Measurements from ENCODE around the gene FSHR.

FSHR gene

DNA sequence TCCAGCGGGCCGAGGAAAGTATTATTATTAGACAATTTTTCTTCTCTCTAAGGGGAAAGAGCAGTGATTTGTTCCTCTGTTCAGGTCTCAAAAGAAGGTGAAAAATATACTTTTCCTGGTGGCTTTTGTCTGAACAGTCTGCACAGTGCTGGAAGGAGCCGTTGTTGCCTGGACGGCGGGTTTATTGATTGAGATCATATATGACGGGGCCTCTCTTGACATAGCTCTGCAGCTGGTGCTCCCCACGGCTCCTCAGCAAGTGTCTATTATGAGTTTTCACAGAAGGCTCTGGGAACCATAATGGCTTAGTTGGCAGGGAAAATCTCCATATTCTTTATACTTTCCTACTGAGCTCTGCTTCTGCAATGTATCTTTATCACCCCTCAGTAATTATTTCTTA is 42.9 kb downstream of the FSHR start:
- no peak for DNase-seq (ENCODE audit: low read depth)

DNA sequence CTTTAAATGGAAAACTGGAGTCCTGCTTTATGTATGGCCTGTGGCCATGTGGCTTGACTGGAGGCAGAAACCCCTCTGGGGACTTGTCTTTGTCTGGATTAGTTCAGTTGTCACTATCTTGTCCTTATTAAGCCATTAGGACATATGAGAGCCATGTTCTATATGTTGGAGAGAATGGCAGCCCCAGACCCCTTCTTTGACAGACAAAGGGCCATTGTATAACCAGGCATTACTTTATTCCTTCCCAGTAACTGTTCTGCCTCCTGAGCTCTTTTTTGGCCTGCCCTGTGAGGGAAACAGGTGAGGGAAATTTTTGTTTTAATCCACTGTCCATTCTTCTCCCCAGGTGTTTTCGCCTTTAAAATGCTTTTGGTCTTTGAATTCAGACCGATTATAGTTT is 43.3 kb downstream of the FSHR start:
- no peak for DNase-seq (ENCODE audit: low read depth)

DNA sequence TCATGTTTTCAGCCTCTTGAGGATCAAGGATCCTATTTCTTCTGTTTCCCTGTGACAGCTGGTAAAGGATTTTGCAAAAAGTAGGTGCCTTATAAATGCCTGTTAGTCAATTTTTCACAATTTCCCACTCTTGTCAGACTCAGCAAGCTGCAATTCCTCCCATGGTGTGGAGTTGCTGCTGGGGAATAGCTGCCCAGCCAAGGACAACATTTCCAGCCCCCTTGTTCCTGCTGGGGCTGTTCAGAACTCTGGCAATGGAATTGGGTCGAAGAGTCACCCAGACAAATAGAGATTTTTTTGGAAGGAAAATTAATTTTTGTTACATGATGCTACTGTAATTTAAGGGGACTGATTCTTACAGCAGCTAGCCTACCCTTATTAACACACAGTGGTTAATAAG is 43.7 kb downstream of the FSHR start:
- no peak for DNase-seq (ENCODE audit: low read depth)

DNA sequence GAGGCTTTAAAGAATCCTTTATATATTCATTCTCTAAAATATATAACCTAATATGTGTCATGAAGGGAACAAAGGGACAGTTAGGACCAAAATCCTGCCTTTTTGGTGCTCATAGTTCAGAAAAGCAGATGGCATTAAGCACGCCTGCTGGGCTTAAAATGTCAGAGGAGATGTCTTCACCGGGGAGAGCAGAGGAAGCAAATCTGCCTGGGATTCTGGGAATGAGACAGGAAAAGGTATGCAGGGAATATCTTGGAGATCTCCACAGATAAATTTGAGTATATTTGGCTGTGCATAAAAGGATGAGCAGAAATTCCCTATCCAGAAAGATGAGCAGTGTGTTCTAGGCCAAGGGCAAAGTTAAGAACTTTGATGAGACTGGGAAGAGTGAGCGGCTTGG is 45.5 kb downstream of the FSHR start:
- no peak for DNase-seq (ENCODE audit: low read depth)

DNA sequence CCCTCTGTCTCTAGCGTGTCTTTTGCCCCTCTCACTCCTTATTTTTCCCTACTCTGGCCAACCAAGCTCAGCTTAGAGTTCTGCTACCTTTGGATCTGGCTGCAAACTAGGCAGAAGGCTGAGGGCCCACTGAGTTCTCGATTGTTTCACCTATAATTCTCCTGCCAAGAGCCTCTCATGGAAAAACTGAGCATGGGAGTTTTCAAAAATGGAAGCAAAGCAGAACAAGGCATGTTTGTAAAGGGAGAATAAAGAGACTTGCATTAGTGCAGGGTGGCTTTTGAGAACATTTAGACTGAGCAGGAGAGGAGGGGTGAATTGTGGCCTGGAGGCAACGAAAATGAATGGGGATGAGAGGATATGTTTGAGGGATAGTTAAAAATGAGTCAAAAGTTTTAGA is 45.9 kb downstream of the FSHR start:
- DNase-seq (ENCODE audit: low read depth): no peak

DNA sequence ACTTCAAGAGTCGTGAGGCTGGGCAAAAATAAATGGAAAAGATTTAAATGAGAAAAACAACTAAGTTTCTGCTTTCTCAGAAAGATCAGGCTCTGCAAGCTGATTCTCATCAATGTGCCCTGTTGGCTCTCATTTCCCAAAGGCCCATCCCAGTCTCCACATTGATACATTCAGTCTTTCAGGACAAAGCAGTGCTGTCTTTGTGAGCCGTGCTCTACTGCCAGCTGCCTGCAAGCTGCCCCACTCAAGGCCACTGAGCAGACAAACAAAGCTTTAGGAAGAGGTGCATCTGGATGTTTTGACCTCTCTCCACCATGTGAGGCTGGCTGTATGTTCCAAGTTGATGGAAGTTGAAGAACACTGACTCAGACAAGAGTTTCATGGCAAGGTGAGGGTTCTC is 48.8 kb downstream of the FSHR start:
- no peak for DNase-seq (ENCODE audit: low read depth)

DNA sequence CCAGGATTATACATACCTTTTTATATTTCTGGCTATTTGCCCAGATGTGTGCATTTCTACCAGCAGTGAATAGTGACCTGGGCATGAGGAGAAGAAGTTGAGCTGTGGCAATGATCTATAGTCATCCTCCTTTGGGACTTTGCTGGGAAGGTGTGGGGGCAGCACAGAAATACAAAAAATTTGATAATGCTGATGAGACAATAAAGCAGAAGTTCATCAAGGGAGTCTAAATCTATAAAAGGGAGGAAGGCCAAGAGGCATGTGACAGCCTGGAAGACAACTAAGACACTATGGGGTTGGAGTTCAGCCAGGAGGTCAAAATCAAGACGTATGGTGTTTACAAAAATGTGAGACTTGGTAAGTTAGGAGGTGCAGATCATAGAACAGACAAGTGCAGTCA is 52.2 kb downstream of the FSHR start:
- DNase-seq (ENCODE audit: low read depth): no peak

DNA sequence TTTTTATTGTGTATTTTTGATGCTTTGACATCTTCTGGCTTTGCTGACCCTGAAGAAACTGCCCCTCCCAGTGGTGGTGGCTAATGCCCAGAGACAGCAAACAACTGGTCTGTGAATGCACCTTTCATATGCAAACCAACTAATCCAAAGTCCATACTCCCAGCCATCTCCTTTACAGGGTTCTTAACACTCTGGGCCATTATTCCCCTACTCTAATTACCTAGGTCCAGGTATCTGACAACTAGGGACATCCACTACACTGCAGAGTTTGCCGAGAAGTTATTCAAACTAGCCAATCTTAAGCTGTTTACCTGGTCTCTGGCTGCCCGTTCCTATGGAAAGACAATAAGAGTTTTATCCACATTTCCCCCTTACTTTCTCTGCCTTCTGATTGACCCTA is 73.6 kb downstream of the FSHR start:
- no peak for DNase-seq (ENCODE audit: low read depth)

DNA sequence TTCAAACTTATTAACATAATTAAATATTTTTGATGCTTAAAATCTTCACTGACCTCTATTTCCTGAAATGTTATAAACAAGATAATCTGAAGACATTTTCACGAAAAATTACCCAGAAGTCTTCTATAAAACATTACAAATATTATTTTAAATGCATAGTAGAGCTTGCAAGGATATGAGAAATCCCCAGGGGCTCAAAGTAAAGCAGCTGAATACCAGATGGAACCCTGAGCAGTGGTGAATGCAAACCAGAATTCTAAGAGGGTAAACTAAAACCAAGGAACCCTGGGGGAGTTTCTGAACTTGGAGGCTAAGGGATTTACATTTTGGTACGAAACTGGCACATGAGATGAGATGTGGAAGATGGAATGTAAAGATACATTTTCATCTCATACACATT is 83.6 kb downstream of the FSHR start:
- DNase-seq (ENCODE audit: low read depth): no peak

DNA sequence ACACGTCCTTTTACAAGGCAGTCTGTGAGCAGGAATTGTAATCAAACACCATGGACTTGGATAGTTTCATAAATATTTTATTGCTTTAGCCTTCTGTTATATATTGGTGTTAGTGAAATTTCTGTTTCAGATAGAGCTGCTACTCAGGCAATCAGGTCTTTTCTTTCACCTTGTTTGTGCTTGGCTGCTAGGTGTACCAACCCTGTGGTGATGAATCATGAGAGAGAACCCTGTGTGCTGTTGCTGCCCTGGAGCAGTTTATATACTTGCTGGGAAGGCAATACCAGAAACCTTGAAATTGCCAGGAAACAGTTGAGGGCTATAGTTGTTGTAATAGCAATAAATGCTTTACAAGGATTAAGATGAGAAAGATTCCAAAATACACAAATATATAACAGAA is 84.5 kb downstream of the FSHR start:
- DNase-seq (ENCODE audit: low read depth): no peak

DNA sequence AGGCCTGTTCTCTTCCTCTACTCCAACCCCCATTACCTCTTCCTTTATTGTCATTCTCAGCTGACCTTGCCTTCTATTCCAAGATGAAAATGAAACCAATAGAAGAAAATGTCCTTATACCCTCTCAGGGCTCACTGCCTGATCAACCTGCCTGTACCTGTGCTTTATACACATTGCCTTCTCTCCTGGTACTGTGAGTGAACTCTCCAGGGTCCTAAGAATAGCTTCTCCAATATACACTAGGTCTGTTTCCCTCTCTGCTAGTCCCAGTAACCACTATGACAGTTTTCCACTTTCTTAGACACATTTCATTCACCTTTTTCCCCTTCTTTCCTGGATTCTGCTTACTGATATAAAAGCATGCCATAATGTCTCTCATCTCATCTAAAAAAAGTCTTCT is 85.7 kb downstream of the FSHR start:
- no peak for DNase-seq (ENCODE audit: low read depth)

DNA sequence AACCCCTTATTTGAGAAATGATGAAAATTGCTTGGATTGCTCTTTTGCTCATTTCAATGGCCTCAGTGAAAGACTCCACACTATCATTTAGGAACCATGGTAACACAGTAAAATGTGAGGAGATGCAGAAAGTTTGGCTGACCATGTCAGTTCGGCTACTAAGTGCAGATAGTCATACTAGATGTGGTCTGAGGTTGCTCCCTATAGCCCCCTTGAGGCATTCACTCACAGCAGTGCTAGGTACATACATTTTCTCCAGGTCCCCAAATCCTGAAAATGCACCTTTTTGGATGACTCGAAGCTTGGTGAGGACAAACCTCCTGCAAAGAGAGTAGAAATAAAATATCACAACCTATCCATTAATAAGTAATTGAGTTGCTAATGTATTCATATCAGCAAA is 86.3 kb downstream of the FSHR start:
- DNase-seq (ENCODE audit: low read depth): no peak

DNA sequence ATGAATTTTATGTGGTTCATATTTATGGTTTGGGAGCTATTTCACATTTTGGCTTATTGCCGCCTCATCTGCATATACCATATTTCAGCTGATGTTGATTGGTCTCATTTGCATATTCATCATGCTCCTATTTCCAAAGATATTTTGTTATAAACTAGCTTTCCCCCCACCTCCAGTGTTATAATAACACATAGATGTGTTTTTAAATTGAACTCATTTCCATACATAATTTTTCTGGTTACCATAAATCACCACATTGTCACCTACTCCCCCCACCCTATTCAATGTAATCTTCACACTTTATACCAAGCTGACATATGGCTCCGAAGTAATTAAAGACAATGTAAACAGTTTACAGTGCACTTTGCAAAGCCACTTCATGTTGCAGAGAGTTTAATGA is 101.2 kb downstream of the FSHR start:
- DNase-seq (ENCODE audit: low read depth): no peak

DNA sequence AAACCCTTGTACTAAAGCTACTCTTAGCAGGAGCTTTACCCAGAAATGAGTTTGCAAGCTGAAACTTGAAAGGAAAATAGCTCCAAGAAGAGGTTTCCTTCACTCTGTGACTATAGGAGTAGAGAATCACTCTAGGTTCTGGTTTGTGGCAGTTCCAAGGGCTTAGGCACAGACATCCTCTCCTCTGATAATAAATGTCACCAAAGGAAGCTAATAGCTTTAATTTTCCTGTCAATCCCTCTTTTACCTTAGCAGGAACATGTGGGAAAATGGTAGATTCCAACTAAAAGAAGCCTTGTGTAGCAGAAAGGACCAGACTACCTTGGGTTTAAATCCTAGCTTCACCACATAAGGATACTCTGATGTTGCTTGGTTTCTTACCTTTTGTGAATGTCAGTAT is 104.0 kb downstream of the FSHR start:
- DNase-seq (ENCODE audit: low read depth): no peak

DNA sequence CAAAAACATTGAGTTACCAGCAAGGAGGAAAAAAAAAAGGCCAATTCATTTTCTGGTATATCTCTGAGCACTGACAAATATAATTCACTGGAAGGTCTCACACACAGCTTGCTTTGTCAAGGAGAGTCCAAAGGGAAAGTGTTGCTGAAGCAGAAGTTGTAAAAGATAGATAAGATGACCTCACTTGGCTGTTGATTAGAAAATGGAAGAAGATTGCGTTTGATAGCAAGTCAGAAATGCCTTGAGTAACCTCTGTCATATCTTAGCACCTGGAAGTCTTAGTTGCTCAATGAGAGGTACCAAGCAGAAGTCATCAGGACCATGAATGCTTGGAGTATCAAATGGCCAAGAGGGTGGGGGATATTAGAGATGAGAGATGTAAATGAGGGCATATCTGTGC is 105.2 kb downstream of the FSHR start:
- DNase-seq (ENCODE audit: low read depth): no peak

DNA sequence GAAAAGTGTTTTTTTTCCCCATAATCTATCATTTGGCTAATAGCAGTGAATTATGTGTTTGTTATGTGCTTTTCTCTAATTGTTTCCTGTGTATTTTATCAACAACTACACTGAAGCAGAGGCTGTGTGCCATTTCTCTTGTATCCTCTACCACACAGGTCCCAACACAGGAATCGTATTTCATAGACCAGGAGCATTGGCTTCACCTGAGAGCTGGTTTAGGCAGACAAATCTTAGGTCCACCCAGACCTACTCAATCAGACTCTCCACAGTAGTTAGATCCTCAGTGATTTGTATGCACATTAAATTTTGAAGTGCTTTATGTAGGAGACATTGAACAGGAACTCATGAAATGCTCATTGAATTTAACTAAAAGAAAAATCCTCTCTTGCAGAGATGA is 109.2 kb downstream of the FSHR start:
- DNase-seq (ENCODE audit: low read depth): no peak

DNA sequence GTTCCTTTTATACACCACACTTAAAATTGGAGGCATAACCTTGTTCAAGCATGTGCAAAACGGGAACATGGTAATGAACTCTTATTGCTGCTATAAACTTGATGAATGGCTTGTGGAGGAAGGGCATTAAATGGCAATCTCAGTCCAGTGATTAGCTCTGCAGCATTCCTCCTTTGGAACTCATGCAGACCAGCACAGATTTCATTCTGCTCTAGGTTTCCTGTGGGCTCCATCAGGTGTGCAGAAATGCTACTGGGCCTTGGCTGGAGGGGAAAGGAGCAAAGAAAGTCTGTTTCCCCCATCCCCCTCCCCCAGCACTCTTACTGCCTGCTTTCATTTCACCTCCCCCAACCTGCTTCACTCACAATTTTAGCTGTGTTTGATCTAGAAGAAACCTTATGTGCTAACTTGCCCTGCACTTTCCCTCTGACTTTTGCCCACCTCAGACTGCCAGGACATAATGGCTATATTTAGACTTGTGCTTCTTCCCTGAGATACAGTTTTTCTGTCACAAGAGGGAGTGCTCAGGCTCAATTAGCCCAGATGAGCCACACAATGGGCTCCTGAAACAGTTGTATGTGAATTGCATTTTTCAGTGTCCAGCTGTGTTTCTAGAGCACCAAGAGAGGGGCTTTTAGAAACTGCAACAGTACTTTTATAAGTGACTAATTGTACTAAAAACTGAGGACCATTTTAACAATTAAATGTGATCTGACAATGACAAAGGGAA is 109.8 kb downstream of the FSHR start:
- peak; percentile 0 for DNase-seq (ENCODE audit: low read depth)

DNA sequence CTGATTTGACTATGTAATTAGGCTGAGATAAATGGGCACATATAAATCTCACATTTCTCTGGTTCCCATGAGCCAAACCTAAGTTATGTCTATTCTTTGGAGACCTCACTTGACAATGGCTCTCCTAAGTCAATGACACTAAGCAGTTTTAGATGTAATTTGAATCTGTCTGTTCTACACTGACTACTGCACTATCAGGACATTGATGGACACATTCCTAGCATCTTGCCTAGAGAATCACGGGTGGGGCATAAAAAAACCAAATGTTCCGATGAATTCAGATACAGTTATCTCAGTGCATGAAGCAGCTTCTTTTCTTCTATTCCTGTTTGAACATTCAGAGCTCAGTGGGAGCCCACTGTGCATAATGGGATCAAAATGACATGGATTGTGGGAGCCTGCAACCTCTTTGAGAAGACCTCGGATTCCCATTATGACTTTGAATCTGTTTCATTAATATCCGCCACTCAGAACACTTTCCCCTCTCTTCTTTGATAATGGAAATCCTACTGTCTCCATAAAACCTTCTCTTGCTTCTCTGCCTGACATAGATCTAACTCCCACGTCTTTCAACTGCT is 110.8 kb downstream of the FSHR start:
- DNase-seq (ENCODE audit: low read depth): no peak

DNA sequence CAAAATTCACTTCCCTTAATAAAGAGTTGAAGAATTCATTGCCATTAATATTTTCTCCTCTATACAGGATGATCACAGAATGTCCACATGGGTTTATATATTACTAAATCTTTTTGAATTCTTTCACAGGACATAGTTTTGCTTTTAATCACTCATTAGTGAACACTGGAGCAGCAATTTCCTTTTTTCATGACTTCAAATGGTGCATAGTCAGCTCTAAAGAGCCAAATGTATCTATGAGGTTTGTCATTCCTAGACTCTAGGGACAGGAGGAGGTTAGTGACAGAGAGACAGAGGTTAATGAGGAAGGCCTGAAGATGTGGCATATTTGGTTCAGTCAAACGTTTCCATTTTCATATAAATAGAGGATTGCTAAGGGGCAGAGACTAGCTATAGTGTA is 111.8 kb downstream of the FSHR start:
- DNase-seq (ENCODE audit: low read depth): no peak

DNA sequence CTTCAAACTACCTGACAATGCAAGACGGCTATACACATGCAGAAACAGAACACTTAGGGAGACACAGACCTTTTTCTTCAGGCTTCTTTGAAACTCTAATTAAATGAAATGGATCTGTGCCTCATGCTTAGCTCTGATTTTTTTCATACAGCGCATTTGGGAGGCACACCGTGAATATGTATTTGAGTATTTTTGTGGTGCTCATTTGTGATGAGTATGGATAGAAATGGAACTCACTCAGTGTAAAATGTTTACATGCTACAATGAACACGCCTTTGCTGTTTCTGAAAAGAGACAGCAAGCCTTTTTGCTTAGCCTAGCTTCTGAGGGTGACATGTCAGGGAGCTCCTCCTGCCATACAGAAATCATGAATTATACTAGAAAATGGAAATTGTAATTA is 113.3 kb downstream of the FSHR start:
- no peak for DNase-seq (ENCODE audit: low read depth)

DNA sequence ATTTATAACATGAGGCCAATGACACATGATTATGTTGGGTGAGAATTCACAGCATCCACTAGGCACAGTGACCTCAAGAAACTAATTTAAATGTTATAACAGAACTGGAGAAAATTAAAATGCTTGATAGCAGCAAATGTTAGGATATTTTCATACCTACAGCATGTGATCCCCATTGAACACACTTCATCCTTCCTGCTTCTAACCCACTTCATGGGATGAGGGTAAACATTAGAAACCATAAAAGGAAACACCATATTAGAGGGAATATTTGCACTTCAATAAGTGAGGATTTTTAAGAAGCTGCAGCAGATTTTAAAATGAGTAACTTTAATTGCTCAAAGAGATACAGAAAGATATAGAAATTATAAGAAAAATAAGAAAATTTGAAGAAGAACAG is 117.1 kb downstream of the FSHR start:
- no peak for DNase-seq (ENCODE audit: low read depth)

DNA sequence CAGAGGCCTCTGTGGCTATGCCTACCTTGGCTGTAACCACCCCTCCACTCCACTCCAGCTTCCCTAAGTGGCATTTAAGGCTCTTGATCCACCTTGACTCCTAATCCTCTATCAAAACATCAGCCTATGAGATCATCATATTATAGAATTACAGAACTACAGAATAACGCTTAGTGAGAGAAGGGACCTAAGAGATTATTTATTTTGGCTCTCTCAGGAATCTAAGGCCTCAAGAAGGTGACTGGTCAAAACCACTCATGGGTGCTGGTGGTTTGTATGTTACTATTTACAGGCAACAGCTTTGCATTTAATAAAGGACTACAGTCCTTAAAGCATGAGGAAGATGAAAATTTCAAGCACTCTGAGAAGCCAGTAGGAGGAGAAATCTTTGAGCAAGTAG is 118.8 kb downstream of the FSHR start:
- DNase-seq (ENCODE audit: low read depth): no peak

DNA sequence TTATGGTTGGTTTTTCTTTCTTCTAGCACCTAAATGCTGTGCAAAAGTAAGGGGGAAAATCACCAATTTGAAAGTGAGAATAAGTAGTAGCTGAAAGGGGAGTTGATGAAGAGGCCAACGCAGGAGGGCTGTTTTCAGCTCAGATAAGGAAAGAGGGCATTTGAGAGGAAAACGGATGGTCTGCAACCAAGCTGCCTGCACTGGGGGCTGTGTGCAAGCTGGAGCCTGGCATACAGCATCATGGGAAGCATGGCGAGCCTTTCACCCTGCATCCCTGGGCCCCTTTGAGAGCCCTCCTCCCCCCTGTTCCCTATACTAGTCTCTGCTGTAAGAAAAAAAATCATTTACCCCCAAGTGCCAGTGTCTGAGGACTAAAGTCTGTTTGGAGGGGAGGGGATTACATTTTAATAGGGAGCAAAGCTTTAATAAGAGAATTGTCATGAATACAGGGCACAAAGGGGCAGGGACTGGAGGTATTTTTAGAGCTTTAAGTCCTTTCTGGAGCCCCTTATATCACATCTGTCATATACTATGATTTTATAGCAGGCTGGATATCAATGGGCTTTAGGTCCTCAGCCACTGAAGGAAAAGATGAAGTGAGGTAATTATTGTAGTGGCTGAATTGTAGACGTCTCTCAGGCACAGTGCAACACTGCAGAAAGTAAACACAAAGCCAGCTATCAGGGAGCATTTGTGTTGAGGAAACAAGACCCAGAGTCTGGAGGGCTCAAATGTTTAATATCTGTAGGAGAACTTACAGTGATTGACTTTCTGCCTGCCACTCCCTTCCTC is 120.7 kb downstream of the FSHR start:
- DNase-seq (ENCODE audit: low read depth): no peak

DNA sequence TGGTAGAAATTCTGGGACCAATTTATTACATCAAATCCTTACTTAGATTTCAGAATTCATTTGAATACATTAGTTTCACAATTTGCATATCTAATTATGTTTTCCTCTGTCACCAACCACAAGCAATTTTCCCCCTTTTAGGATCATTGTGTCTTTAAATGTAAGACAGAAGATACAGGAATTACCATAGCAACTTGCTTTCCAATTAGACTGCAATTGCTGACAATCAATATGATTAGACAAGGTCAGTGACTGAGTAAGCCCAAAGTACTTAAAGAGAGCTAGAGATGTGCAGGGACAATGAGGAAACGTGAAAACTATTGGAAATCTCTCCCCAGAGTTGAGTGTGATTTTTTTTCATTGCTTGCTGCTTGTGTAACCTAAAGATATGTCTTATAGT is 121.4 kb downstream of the FSHR start:
- no peak for DNase-seq (ENCODE audit: low read depth)
